Measurements from ENCODE around the gene GASK1B.

The GASK1B gene

GRCh38 chr4:158147151-158147550 lies 25.7 kb downstream of the GASK1B start:
- DNase-seq (ENCODE audit: low read depth in 1 of 2, low spot score in 1 of 2), result no peak

- no peak for DNase-seq (ENCODE audit: low read depth in 1 of 2, low spot score in 1 of 2)
Measured at GRCh38 chr4:158146736-158147135, 26.1 kb downstream of the GASK1B start.

- no peak for DNase-seq (ENCODE audit: low read depth in 1 of 2, low spot score in 1 of 2)
Measured at GRCh38 chr4:158139086-158139485, 33.7 kb downstream of the GASK1B start.

- DNase-seq (ENCODE audit: low read depth in 1 of 2, low spot score in 1 of 2), result no peak
Measured at GRCh38 chr4:158134222-158134621, 38.6 kb downstream of the GASK1B start.

- DNase-seq (ENCODE audit: low read depth in 1 of 2, low spot score in 1 of 2), result no peak
Measured at GRCh38 chr4:158133551-158133950, 39.3 kb downstream of the GASK1B start.

GRCh38 chr4:158131027-158131426 lies 41.8 kb downstream of the GASK1B start:
- no peak for DNase-seq (ENCODE audit: low read depth in 1 of 2, low spot score in 1 of 2)

- DNase-seq (ENCODE audit: low read depth in 1 of 2, low spot score in 1 of 2), result no peak
Measured at GRCh38 chr4:158130204-158130603, 42.6 kb downstream of the GASK1B start.

- no peak for DNase-seq (ENCODE audit: low read depth in 1 of 2, low spot score in 1 of 2)
Measured at GRCh38 chr4:158129694-158130093, 43.1 kb downstream of the GASK1B start.

GRCh38 chr4:158128540-158128939 lies 44.3 kb downstream of the GASK1B start:
- DNase-seq (ENCODE audit: low read depth in 1 of 2, low spot score in 1 of 2), result no peak

- no peak for DNase-seq (ENCODE audit: low read depth in 1 of 2, low spot score in 1 of 2)
Measured at GRCh38 chr4:158125310-158125709, 47.5 kb downstream of the GASK1B start.

All from activated T-helper 1 cell treated with anti-CD3 and anti-CD28 coated beads, Interleukin-2, amount 50 U/mL, for 16 hours (primary cell).